Mesenteric fat pad (tissue), 1 donor: ENCODE results near the gene CD79A. TPM values are rescaled to one million over a fixed set of nuclear protein-coding genes. Genes with fewer than 3 reads are reported as not detected.

Experiments used
- DNase-seq: peaks from one replicate; pipeline ENCODE4 v3.0.0-alpha.2; 2020; ENCODE audit warnings: low spot score
- long read RNA-seq: library from polyadenylated mRNA; unstranded; transcript quantifications from one replicate; pipeline ENCODE4 v2.0.0, GENCODE V29; 2020
- total RNA-seq: library from RNA; stranded (reverse); fragmentation: NEBNext Ultra II Directional; extraction: Animal tissue kit (Norgen Biotek cat#: 25700); gene quantifications from one replicate; pipeline ENCODE4 v1.2.1, GENCODE V29; 2021
- donor health status: DM: yes; HTN: yes; CAD: no.

The CD79A gene
- total RNA-seq = 0.61 TPM
- long read RNA-seq, partial matches to known transcripts = 0 of 1 reads
- long read RNA-seq, other reads (novel, unspliced or antisense) = 1 of 1 reads

DNA sequence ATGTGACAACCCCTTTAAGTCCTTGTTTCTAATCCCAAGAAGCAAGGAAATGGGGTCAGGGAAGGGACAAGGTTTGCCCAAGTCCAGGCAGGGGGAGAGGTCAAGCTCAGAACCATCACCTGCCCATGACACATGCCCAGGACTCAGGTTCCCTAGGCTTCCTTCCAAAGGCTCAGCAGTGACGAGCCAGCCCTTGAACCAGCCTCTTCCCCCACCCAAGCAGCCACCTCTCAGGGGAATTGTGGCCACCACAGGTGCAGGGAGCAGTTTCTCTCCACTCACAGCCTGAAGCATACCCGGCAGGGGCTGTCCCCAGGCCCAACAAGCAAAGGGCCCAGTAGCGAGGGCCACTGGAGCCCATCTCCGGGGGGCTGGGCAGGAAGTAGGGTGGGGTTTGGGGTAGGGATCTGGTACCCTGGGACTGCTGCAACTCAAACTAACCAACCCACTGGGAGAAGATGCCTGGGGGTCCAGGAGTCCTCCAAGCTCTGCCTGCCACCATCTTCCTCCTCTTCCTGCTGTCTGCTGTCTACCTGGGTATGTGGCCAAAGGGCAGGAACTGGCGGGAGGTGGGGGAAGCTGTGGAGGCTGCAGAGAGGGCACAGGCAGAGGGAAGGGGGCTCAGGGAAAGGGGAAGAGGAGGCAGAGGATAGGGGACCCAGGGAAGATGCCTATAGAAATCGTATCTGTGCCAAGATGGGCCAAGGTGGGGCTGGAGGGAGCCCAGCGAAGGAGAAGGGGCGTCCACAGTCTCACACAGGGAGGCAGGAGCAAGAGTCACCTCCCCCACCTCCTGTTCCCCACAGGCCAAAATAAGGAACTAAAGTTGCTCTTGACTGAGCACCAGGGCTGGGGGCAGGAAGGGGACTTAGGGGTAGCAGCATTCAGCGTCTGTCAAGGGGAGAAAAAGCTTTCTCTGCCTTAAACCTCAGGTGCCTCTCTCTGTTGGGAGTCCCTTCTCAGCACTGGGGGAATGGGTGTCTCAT, at the start of gene CD79A:
Gene CD79A, plus strand, starts transcription at position 433 of the 986 bp plus-strand sequence. Its CDS starts 26 bp downstream, at position 459.
- no peak for DNase-seq

DNA sequence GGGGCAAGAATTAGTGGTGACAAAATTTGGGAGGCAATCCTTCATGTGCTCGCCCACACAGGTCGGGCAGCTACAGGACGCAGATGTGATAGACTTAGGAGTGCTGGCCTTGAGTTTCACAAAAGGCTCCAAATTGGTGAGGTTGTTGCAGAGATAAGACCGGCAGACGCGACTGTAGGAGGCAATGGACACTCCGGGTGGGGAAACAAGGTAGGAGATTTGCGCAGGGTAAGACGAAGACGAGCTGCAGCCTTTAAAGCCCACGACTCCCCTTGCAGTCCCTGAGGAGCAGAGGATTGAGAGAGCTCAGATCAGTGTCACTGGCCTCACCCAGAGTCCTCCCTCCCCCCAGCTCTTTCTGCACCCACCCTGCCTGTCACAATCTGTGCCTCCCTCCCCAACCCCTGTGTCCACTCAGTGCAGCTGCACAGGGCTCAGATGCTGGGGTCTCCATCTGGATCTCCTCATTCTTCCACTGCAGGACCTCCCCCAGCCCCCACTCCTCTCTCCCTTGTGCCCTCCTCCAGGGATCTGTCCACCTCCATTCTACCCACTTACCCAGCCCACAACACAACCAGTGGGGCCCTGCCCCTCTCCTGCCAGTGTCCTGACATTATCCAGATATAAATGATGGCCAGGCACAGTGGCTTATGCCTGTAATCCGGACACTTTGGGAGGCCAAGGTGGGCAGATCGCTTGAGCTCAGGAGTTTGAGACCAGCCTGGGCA, 38.9 kb upstream of the CD79A start:
- DNase-seq = peak; percentile 64

DNA sequence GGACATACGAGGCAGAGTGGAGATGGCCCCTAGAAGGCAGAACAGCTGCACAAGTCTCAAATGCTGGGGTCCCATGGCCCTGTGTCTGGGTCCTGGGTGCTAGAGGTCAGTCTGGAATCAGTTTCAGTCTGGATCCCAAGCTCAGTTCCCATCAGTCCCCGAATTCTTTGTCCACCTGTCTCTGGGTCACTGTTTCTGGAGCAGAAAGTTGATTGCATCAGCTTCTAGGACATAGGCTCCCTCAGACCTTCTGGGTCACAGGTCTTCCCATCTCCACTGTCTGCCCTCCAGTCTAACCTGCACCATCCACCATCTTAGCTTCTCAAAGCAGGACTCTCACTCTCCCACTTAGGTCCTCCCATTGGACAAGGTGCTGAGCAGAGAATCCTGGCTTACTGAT, 37.9 kb upstream of the CD79A start:
- peak; percentile 30 for DNase-seq

DNA sequence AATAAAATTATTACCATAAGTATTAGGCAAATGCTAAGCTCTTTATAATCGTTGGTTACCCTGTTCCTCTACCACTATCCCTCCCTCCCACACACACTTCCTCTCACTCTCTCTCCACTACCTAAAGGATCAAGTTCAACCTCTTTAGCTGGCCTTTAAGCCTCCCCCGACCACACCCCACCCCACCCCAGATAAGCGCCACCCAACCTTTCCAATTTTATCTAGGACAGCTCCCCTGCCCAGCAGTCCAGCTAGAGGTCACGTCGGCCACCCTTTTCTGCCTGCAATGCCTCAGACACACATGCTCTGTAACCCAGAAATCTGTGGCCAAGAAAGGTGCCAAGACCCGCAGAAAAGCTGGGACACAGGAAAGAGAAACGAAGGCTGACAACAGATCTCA, 33.7 kb upstream of the CD79A start:
- peak; percentile 68 for DNase-seq

DNA sequence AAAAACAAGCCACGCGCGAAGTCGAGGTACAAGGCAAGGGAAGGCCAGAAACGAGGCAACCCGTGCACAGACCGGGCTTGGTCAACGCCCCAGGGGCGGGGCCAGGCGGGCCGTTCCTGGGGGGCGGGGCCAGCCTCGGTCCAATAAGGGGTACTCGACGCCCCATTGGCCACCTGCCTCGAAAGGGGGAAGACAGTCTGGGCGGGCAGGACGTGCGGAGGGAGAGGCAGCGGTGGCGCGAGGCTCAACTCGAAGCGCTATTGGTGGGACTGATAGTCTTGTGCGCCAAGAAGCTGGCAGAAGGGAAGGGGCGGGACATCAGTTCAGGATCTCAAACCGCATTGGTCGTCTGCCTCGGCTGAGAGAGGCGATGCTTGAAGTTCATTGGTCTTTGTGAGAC, 32.5 kb upstream of the CD79A start, which contains the start of gene LYPD4:
Gene LYPD4, minus strand, starts transcription at position 83 of the 400 bp plus-strand sequence. CDS start 5,398 bp downstream, outside the sequence.
- DNase-seq = no peak

DNA sequence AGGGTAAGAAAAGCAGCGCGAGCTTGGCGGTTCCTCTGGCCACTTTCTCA, 32.3 kb upstream of the CD79A start, which contains the start of gene DMRTC2:
Gene DMRTC2, plus strand, starts transcription at position 42 of the 50 bp plus-strand sequence. CDS start 2,387 bp downstream, outside the sequence.
- no peak for DNase-seq

DNA sequence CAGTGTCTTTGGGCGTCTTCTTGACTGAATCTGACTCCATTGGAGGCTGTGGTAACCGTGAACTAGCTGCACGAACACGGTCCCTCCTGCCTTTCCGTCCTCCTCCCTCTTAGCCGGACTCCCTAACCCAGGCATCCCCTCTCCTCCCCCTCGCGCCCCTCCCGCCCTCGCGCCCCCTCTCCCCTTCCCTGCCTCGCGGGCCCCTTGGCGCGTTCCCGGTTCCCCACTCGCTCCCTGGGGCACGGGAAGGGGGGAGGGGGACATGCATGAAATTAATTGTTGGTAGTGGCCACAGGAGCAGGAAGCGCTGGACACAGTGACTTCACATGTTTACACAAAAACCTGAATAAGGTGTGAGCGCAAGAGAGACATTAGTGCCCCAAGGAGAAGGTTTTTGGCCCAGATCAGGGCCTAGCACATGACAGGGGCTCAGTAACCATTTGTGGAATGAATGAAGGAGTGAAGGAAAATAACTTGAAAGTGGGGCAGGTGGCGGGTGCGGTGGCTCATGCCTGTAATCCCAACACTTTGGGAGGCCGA, 32.0 kb upstream of the CD79A start:
- DNase-seq = peak; percentile 59

DNA sequence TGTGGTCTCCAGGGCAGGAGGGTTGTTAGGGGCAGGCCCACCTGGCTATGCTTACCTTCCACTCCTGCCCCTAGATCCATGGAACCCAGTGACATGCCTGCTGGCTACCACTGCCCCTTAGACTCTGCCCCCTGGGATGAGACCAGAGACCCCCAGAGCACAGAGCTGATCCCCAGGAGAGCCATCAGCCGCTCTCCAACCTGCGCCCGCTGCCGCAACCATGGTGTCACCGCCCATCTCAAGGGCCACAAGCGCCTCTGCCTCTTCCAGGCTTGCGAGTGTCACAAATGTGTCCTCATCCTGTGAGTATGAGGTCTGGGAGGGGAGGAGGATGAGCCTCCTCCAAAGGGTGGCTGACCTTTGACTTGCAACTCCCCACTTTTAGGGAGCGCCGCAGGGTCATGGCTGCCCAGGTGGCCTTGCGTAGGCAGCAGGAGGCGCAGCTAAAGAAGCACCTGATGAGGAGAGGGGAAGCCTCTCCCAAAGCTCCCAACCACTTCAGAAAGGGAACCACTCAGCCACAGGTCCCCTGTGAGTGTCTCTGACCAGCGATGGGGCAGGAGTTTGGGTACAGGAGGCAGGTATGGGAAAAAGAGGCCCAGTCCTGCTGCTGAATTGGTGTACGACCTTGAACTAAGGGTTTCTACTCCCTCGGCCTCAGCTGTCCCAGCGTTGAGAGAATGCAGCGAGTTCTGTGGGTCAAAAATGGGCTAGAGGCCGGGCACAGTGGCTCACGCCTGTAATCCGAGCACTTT, 29.6 kb upstream of the CD79A start:
- DNase-seq = peak; percentile 53

DNA sequence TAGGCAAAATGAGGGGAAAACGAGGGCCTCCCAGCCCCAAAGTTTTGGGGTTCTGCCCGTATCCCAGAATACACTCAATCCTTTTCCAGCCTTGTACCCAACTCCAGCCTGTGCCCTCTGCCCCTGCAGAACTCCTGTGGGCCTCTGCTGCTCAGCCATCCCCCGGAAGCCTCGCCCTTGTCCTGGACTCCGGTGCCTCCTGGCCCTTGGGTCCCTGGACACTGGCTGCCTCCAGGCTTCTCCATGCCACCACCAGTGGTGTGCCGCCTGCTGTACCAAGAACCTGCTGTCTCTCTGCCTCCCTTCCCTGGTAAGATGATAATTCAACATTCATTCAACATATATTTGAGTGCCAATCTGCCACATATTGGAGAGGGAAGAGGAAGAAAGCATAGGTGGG, 28.4 kb upstream of the CD79A start:
- no peak for DNase-seq

DNA sequence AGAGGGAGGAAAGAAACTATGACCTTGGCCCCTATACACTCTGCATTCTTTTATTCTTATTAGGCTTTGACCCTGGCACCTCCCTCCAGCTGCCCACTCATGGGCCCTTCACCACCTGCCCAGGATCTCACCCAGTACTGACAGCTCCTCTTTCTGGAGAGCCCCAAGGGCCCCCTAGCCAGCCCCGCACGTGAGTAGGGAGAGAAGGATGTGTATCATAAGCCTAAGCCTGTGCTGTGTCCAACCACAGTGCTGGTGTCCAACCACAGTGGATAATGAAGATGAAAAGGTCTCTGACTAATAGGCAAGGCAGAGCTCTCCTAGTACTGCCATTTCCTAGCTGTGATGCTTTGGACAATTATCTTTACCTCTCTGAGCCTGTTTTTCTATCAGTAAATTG, 28.0 kb upstream of the CD79A start:
- DNase-seq = no peak

DNA sequence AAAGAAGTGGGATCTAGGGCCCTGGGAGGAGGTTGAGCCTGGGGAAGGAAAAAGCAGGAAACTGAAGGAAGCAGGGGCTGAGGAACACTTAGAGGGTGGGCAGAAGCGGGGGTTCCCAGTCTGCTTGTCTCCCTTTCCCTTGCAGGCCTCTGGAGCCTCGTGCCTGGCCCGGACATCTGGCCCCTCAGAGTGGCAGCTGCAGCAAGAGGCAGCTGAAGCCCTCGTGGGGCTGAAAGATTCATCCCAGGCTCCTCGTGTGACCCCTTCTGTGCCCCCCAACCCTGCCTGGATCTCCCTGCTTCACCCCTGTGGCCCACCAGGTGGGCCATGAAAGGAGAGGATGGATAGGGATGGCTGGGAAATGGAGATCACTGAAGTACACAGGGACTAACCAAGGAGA, 26.7 kb upstream of the CD79A start:
- no peak for DNase-seq

DNA sequence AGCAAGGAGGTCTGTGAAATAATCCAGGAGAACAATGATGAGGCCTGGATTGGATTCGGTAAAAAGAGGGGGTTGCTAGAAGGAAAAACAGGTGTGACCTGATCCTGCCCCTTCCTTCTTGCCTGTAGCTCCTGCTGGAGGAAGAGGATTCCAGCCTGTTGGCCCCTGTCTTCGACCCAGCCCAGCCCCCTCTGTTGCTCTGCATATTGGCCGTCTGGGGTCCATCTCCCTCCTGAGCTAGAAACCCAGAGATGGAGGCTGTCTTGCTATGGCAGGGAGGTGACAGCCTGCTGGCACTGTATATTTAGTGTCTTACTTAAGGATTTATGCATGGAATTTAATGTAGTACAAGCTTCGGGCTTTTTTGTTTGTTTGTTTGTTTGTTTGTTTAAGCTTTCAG, 25.6 kb upstream of the CD79A start:
- no peak for DNase-seq

DNA sequence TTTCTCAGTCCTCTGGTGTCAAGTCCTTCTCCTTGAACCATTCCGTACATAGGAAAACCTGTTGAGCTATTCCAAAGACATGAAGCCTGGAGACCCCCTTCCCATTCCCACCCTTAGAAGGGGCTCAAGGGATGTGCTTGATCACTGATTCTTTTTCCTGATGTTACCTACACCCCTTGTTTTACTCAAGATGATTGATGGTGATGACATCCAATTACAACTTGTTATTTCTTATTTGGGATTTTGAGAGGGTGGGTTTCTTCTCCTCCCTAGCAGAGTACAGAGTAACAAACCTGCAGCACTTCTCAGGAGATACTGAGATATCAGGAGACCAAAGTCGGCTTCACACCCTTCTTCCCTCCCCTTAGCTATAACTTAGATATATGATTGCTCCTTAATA, 23.7 kb upstream of the CD79A start:
- DNase-seq = no peak

DNA sequence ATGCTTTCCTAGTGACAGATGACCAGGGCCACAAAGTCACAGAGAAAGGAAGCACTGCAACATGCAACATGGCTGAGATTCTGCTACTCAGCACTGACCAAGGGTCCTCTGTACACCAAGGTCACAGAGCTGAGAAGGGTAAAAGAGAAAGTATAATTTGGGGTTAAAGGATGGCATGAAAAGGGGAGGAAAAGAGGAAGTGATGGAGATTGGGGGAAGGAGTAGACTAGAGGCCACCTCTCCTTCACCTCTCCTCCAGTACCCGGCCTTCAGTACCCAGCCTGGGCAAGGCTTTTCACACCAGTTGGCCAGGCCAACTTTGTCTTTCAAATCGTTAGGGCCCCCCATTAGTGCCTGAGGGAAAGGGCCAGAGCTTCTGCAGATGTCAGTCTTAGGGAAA, 23.3 kb upstream of the CD79A start:
- DNase-seq = no peak

DNA sequence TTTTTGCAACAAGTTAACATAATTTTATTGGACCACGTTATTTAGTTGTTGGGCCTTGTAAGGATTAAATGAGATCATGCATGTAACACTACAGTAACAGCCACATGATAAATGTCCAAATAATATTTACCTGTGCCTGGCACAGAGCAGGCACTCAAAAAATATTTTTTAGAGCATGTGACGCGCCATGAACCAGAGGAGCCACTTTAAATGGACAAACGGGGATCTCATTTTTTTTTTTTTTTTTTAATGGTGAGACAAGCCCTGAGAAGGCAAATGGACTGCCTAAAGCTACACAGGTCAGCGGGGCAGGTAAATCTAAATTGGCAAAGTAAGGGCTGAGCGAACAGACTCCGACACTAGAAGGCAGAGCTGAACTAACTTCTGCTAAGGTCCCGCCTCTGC, 17.9 kb upstream of the CD79A start:
- no peak for DNase-seq

DNA sequence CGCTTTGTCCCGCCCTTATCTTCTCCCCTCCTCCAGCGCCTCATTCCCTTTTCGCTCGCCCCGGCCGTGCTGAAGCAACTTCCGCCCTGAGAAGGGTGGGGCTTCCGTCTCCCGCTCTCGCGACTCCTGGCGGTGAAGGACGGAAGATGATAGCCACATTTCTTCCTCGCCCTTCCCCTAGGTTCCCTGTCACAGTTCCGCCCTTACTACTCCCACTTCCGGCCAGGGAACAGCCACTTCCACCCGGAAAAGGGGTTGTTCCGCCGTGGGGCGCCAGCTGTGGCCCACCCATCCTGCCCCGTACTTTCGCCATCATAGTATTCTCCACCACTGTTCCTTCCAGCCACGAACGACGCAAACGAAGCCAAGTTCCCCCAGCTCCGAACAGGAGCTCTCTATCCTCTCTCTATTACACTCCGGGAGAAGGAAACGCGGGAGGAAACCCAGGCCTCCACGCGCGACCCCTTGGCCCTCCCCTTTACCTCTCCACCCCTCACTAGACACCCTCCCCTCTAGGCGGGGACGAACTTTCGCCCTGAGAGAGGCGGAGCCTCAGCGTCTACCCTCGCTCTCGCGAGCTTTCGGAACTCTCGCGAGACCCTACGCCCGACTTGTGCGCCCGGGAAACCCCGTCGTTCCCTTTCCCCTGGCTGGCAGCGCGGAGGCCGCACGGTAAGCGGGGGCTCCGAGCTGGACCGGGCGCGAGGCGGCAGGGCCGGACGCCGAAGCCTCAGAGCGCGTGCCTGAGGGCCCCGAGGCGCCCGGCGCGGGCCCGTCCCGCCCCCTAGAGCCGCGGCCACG, 17.3 kb upstream of the CD79A start, which contains the start of gene RPS19:
Gene RPS19, plus strand, starts transcription at position 638 of the 801 bp plus-strand sequence. CDS start 520 bp downstream, outside the sequence.
- DNase-seq = peak; percentile 98

DNA sequence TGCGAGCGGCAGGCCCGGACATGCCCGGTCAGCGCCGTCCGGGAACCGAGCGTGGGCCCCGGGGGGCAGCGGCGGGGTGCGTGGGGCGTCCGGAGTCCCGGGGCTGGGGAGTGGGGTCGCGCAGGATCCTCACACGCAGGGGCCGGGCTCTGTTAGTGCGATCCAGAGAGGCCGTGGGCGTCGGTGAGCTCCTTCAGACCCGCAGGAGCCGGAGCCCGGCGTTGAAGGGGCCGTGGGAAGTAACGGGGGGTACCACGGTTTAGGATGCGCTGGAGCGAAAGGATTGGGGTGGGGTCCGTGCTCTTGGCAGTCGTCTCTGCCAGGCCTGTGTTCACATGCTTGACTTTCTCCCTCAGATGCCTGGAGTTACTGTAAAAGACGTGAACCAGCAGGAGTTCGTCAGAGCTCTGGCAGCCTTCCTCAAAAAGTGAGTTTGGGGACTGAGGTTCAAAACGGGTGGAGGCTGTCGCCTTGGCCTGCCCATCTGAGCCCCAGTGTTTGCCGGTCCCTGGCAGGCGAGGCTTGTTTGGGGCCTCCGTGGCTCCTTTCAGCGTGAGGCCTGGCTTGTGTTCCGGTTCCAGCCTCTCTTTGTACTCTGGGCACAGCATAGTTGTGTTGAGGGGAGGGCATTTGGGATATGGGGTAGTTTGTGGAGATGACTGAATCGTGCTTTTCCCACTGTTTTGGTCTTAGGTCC, 16.5 kb upstream of the CD79A start:
- DNase-seq = no peak

DNA sequence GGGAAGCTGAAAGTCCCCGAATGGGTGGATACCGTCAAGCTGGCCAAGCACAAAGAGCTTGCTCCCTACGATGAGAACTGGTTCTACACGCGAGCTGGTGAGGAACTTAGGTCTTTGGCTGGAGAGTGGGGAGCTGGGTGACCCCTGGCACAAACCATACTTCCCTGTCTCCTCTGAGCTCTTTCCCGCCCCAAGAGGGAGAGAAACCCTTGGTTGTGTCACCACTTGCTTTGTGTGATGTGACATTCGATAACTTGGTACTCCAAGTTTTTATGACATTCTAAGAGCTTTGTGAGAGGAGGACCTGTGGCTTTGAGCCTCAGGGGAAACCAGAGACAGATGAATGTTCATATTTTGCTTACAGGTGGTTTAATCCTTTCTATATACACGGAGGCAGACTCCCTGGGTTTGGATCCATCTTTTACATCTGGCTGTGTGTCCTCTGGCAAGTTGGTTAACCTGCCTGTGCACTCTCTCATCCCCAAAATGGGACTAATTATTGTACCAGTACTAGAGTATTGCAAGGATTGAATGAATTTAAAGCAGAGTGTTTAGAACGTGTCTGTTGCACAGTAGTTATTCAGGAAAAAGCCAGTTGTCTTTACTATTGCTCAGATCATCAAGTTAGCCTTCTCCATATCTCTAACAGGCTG, 15.8 kb upstream of the CD79A start:
- no peak for DNase-seq

DNA sequence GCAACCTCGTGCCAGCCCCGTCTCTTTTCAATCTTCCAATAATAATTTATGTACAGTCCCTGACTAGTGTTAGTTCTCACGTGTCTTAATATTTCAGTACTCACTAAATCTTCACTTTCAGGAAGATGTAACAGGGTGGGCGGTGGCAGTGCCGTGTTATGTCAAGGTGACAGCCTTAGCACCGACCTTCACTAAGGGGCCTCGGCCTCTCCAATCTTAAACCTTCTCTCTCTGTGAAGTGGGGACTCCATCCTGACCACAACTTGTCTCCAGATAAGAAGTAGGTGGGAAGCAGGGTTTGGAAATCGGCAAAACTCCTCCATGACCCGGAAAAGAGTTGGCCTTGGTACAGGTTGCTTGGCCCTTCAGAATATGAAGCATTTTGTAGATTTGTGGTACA, 15.2 kb upstream of the CD79A start:
- no peak for DNase-seq
